Measurements from ENCODE around the gene AOC2. TPM values are rescaled to one million over a fixed set of nuclear protein-coding genes. Genes with fewer than 3 reads are reported as not detected.

Gene AOC2
- total and polyA plus RNA-seq, 2 of the 13 experiments (the other 11 are each of a cell fraction or from before 2014, with no cell fraction given): 1.2 to 3.3 TPM

- no peak for TF ChIP-seq ZBTB40 (IDR thresholded peaks at IDR 0.05)
- no peak; the same call in 1 of the 2 replicates for TF ChIP-seq ZBTB40 (CRISPR knock-in tag; IDR thresholded peaks at IDR 0.05)
- TF ChIP-seq NCOA5 (CRISPR knock-in tag; IDR thresholded peaks at IDR 0.05): no peak
- no peak for TF ChIP-seq REXO4 (CRISPR knock-in tag; IDR thresholded peaks at IDR 0.05; ENCODE audit: borderline replicate concordance)
- TF ChIP-seq BCL3 (CRISPR knock-in tag; IDR thresholded peaks at IDR 0.05): no peak
- no peak for TF ChIP-seq RFX1 (IDR thresholded peaks at IDR 0.05)
- no peak for TF ChIP-seq ZNF800 (CRISPR knock-in tag; IDR thresholded peaks at IDR 0.05)
- TF ChIP-seq SP140L (CRISPR knock-in tag; IDR thresholded peaks at IDR 0.05; ENCODE audit: borderline replicate concordance): no peak
- no peak for TF ChIP-seq RFX3 (CRISPR knock-in tag; IDR thresholded peaks at IDR 0.05)
- TF ChIP-seq KAT7 (CRISPR knock-in tag; IDR thresholded peaks at IDR 0.05; ENCODE audit: borderline replicate concordance): no peak; the same call in 1 of the 2 replicates
- peak; percentile 54 for TF ChIP-seq YY1 (IDR thresholded peaks at IDR 0.05; ENCODE audit: insufficient read depth, insufficient replicate concordance, low read depth, low read length)
- TF ChIP-seq THYN1 (CRISPR knock-in tag; IDR thresholded peaks at IDR 0.05; ENCODE audit: borderline replicate concordance, low read depth): no peak
- TF ChIP-seq MBNL3 (CRISPR knock-in tag; conservative IDR thresholded peaks at IDR 0.05): no peak
- TF ChIP-seq ZNF580 (CRISPR knock-in tag; IDR thresholded peaks at IDR 0.05; ENCODE audit: borderline replicate concordance, low read depth): no peak
- TF ChIP-seq NRL (CRISPR knock-in tag; IDR thresholded peaks at IDR 0.05; ENCODE audit: borderline replicate concordance): no peak
- TF ChIP-seq ZNF781 (CRISPR knock-in tag; IDR thresholded peaks at IDR 0.05; ENCODE audit: borderline replicate concordance, not compliant biosample characterization): no peak
- TF ChIP-seq HDAC2 (CRISPR knock-in tag; IDR thresholded peaks at IDR 0.05): peak; percentile 61; the same call in 1 of the 2 replicates
Observed at GRCh38 chr17:42853968-42854790, 9.8 kb downstream of the AOC2 start (continued).

Data from HepG2 (cell line).